LNCaP clone FGC (cell line): ENCODE results near the gene ANXA1.

Source experiments
- DNase-seq: peaks from one replicate; pipeline ENCODE4 v3.0.0-alpha.2; 2011; ENCODE audit warnings: low read depth
- H3K4me3 ChIP-seq: 2 replicates; pipeline ENCODE4 v1.5.1; 2011; ENCODE audit warnings: mild to moderate bottlenecking, low read depth, low read length, control low read depth
- CTCF ChIP-seq: IDR thresholded peaks from 2 replicates; pipeline ENCODE4 v1.5.1; 2012; ENCODE audit warnings: mild to moderate bottlenecking; ENCODE audit not compliant: control insufficient read depth, insufficient read depth; ENCODE audit errors: extremely low read depth

The ANXA1 gene

GRCh38 chr9:73165911-73166310 lies 14.2 kb downstream of the ANXA1 start:
- no peak overlapping the region for H3K4me3 ChIP-seq
- no peak for DNase-seq
- no peak for TF ChIP-seq CTCF

- no peak for TF ChIP-seq CTCF
- H3K4me3 ChIP-seq, result no peak overlapping the region
- DNase-seq, result no peak
Measured at GRCh38 chr9:73166468-73166867, 14.8 kb downstream of the ANXA1 start.

- no peak for TF ChIP-seq CTCF
- no peak for DNase-seq
Measured at GRCh38 chr9:73167614-73168013, 15.9 kb downstream of the ANXA1 start.

GRCh38 chr9:73168298-73168934 lies 16.8 kb downstream of the ANXA1 start:
- DNase-seq, result no peak
- TF ChIP-seq CTCF, result no peak
- no peak overlapping the region for H3K4me3 ChIP-seq

More at GRCh38 chr9:73167614-73168013, 15.9 kb downstream of the ANXA1 start:
- no peak overlapping the region for H3K4me3 ChIP-seq

- DNase-seq, result no peak
- no peak for TF ChIP-seq CTCF
- H3K4me3 ChIP-seq, result no peak overlapping the region
Measured at GRCh38 chr9:73170185-73170957, 18.7 kb downstream of the ANXA1 start.

- no peak for TF ChIP-seq CTCF
- H3K4me3 ChIP-seq, result no peak overlapping the region
- no peak for DNase-seq
Measured at GRCh38 chr9:73172901-73173215, 21.2 kb downstream of the ANXA1 start.
